Upper lobe of left lung (tissue), 4 donors: ENCODE measurements around the gene DDX6.

ENCODE experiments used
- EP300 ChIP-seq, 4 donors: sonication (generic); formaldehyde crosslinking; IDR thresholded peaks; one replicate each; pipeline ENCODE4 v1.5.1; 2017; ENCODE audit warnings: antibody characterized with exemption in 4 of 4, control low read depth in 2 of 4
- POLR2A ChIP-seq, 4 donors: fragments of 450-650 bp; IDR thresholded peaks; one replicate each; pipeline ENCODE4 v1.5.1; 2016 to 2017; ENCODE audit warnings: antibody characterized with exemption in 4 of 4, mild to moderate bottlenecking in 2 of 4

DNA sequence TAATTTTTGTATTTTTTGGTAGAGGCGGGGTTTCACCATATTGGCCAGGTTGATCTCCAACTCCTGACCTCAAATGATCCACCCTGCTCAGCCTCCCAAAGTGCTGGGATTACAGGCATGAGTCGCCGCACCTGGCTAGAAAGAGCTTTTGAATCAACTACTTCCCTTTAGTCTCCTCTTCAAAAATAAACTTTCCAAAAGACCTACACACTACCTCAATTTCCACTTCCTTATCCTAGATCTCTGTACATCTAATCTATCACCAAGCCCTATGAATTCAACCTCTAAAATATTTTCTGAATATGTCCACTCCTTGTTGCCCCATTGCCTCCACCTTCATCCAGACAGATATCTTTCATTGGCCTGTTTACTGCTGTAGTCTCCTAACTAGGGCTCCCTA, 13.1 kb upstream of the DDX6 start:
- TF ChIP-seq POLR2A (IDR thresholded peaks at IDR 0.05): no peak
- TF ChIP-seq EP300 (IDR thresholded peaks at IDR 0.05): no peak
